Nucleus accumbens (tissue), 56 donors: ENCODE results near the gene ZNF224.
"Not testable (repeated sequence)": the region's sequence is repeated elsewhere in the genome, so short reads cannot be mapped to it uniquely, and the experiment has no call there.

Experiments
- DNase-seq, 56 donors: peaks; one replicate each; lab custom pipeline; 2025; lab: John Stamatoyannopoulos, UW

The ZNF224 gene

GRCh38 chr19:44113784-44114390 lies 19.7 kb downstream of the ZNF224 start:
- DNase-seq, result peak in 4 of 56 donors; percentile 7 to 28 (median 16)

GRCh38 chr19:44121162-44121561 lies 27.0 kb downstream of the ZNF224 start:
- DNase-seq, result not testable (repeated sequence)

- DNase-seq, result no peak
Observed at GRCh38 chr19:44131955-44132354, 37.8 kb downstream of the ZNF224 start.

GRCh38 chr19:44141191-44142058 lies 47.3 kb downstream of the ZNF224 start, which contains the start of gene ZNF234:
TSS of gene ZNF234 (plus strand) at chr19:44141554. CDS start at chr19:44144633, 3,079 bp downstream.
- peak; percentile 32 to 93 (median 82) for DNase-seq

- DNase-seq, result peak in 7 of 56 donors; percentile 5 to 34 (median 20)
Observed at GRCh38 chr19:44142059-44142433, 47.9 kb downstream of the ZNF224 start.

- DNase-seq, result no peak
Observed at GRCh38 chr19:44149776-44150175, 55.6 kb downstream of the ZNF224 start.

- no peak for DNase-seq
Observed at GRCh38 chr19:44151491-44151890, 57.3 kb downstream of the ZNF224 start.

- no peak for DNase-seq
Observed at GRCh38 chr19:44156475-44156874, 62.3 kb downstream of the ZNF224 start.
